ENCODE measurements around the gene OR5K2. TPM values are rescaled to one million over a fixed set of nuclear protein-coding genes. Genes with fewer than 3 reads are reported as not detected.

OR5K2 gene
- total RNA-seq, 4 donors from 2014 or later = not detected

GRCh38 chr3:98514948-98515347 lies 17.5 kb downstream of the OR5K2 start:
- intact Hi-C loops (cut with DNase I; ENCODE audit: low total_unique reads) = no loop called here
- H3K4me3 ChIP-seq (ENCODE audit: low read depth, poor library complexity, severe bottlenecking) = no peak overlapping the region
- TF ChIP-seq CTCF (IDR thresholded peaks at IDR 0.05) (no peak), POLR2A (IDR thresholded peaks at IDR 0.05) (no peak)
- WGBS, 2 donors = 75 to 92% methylated on average over 1 of the region's 1 CpG
- no peak for DNase-seq (ENCODE audit: low spot score in 2 of 2)

- WGBS, 2 donors = 90 to 92% methylated on average over 2 of the region's 2 CpGs
- H3K4me3 ChIP-seq (ENCODE audit: low read depth, poor library complexity, severe bottlenecking) = no peak overlapping the region
- intact Hi-C loops (cut with DNase I; ENCODE audit: low total_unique reads) = no loop called here
- TF ChIP-seq CTCF (IDR thresholded peaks at IDR 0.05) = no peak
- TF ChIP-seq POLR2A (IDR thresholded peaks at IDR 0.05) = no peak
- no peak for DNase-seq (ENCODE audit: low spot score in 2 of 2)
These were observed 21.3 kb downstream of the OR5K2 start for GRCh38 chr3:98518816-98519215.

GRCh38 chr3:98519351-98519750 lies 21.9 kb downstream of the OR5K2 start:
- DNase-seq (ENCODE audit: low spot score in 2 of 2) = no peak
- no peak for TF ChIP-seq POLR2A (IDR thresholded peaks at IDR 0.05)
- TF ChIP-seq CTCF (IDR thresholded peaks at IDR 0.05) = no peak
- WGBS, 2 donors = 97 to 100% methylated on average over 1 of the region's 1 CpG
- no peak overlapping the region for H3K4me3 ChIP-seq (ENCODE audit: low read depth, poor library complexity, severe bottlenecking)
- intact Hi-C loops (cut with DNase I; ENCODE audit: low total_unique reads) = no loop called here

GRCh38 chr3:98521897-98522543 lies 24.5 kb downstream of the OR5K2 start:
- 0 to 1% methylated on average over 16 of the region's 16 CpGs for WGBS, 2 donors

GRCh38 chr3:98522544-98523281 lies 25.2 kb downstream of the OR5K2 start, which contains the start of gene CLDND1:
TSS of gene CLDND1 (minus strand) at chr3:98522902. CDS start at chr3:98521424, 1,478 bp downstream.
- DNase-seq (ENCODE audit: low spot score in 2 of 2) = peak; percentile 97 to 99
- intact Hi-C loops (cut with DNase I; ENCODE audit: low total_unique reads) = no loop called here
- peak within 1 kb of the TSS; percentile 63 for H3K4me3 ChIP-seq (ENCODE audit: low read depth, poor library complexity, severe bottlenecking)
- WGBS, 2 donors = 0% methylated on average over 47 to 63 of the region's 63 CpGs
- TF ChIP-seq CTCF (IDR thresholded peaks at IDR 0.05) (no peak), POLR2A (IDR thresholded peaks at IDR 0.05) (no peak)

More at GRCh38 chr3:98521897-98522543, 24.5 kb downstream of the OR5K2 start:
- peak in 1 of 2 donors; percentile 43 for DNase-seq (ENCODE audit: low spot score in 2 of 2)
- TF ChIP-seq CTCF (IDR thresholded peaks at IDR 0.05) (no peak), POLR2A (IDR thresholded peaks at IDR 0.05) (no peak)
- peak overlapping the region; percentile 63 for H3K4me3 ChIP-seq (ENCODE audit: low read depth, poor library complexity, severe bottlenecking)
- intact Hi-C loops (cut with DNase I; ENCODE audit: low total_unique reads) = no loop called here

All from lower leg skin (tissue), 4 donors.